ENCODE data around the gene AURKB. TPM values are rescaled to one million over a fixed set of nuclear protein-coding genes. Genes with fewer than 3 reads are reported as not detected.
A peak's percentile ranks its signal among the peaks of the same experiment; 100 is the strongest.

Gene AURKB
- total and polyA plus RNA-seq, 8 donors: 1.0 to 66.0 (median 9.5) TPM

DNA sequence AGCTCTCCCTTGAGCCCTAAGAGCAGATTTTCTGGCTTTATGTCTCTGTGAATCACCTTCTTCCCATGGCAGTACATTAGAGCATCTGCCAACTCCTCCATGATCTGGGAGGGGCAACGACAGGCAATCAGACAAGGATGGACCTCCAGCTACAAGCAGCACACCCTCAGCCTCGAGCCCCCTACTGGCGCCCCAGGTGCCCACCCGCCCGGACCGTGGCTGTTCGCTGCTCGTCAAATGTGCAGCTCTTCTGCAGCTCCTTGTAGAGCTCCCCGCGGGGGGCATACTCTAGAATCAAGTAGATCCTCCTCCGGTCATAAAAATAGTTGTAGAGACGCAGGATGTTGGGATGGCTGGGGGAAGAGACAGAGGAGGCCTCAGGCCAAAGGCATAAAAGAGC is 3.8 kb downstream of the AURKB start:
- intact Hi-C loops (cut with DNase I; ENCODE audit: low total_unique reads): no loop called here
- TF ChIP-seq, protein P1, sequence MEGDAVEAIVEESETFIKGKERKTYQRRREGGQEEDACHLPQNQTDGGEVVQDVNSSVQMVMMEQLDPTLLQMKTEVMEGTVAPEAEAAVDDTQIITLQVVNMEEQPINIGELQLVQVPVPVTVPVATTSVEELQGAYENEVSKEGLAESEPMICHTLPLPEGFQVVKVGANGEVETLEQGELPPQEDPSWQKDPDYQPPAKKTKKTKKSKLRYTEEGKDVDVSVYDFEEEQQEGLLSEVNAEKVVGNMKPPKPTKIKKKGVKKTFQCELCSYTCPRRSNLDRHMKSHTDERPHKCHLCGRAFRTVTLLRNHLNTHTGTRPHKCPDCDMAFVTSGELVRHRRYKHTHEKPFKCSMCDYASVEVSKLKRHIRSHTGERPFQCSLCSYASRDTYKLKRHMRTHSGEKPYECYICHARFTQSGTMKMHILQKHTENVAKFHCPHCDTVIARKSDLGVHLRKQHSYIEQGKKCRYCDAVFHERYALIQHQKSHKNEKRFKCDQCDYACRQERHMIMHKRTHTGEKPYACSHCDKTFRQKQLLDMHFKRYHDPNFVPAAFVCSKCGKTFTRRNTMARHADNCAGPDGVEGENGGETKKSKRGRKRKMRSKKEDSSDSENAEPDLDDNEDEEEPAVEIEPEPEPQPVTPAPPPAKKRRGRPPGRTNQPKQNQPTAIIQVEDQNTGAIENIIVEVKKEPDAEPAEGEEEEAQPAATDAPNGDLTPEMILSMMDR (IDR thresholded peaks at IDR 0.05): no peak
- TF ChIP-seq POLR2AphosphoS5 (IDR thresholded peaks at IDR 0.05) (no peak), EP300 (IDR thresholded peaks at IDR 0.05) (no peak), POLR2A (IDR thresholded peaks at IDR 0.05) (no peak)
- H3K4me3 ChIP-seq: no peak overlapping the region
- no peak overlapping the region for H3K27ac ChIP-seq
- no peaks in the 10 kb centered on the region for H3K27me3 ChIP-seq
- no peaks in the 10 kb centered on the region for H3K36me3 ChIP-seq
- H3K4me1 ChIP-seq: peaks cover 7 to 28% (median 14%) of the 10 kb centered on the region in 4 donors
- no peak for DNase-seq
- WGBS, 5 donors: 95 to 96% (median 96%) methylated on average over 12 of the region's 12 CpGs
- no peaks in the 10 kb centered on the region for H3K9me3 ChIP-seq

DNA sequence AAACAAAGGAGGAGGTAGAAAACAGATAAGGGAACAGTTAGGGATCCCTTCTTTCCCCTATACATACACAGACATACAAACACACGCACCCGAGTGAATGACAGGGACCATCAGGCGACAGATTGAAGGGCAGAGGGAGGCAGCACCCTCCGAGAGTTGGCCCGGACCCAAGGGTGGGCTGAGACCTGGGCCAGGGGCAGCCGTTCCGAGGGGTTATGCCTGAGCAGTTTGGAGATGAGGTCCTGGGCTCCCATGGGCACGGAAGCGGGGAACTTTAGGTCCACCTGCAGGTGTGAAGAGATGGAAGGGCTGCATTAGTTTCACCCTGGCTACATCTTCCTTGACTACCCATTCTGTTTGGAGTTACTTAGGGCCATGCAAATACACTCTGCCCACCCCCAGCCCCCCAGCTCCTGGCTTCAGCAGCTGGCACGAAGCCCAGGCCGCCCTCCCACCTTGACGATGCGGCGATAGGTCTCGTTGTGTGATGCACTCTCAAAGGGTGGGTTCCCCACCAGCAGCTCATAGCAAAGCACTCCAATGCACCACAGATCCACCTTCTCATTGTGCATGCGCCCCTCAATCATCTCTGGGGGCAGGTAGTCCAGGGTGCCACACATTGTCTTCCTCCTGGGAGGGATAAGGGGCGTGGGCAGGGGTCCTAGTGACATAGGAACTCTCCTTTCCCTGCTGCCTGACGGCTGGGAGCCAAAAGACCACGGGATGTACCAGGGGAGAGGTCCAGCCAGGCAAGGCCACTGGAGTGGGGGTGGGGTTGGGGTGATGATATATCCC is 5.4 kb downstream of the AURKB start:
- intact Hi-C loops (cut with DNase I; ENCODE audit: low total_unique reads): no loop called here
- Histone ChIP-seq H3K9me3 (no peaks in the 10 kb centered on the region), H3K27ac (no peak overlapping the region), H3K36me3 (no peaks in the 10 kb centered on the region), H3K4me3 (no peak overlapping the region), H3K4me1 (peaks cover 3 to 19% (median 9%) of the 10 kb centered on the region in 4 donors), H3K27me3 (no peaks in the 10 kb centered on the region)
- DNase-seq: no peak
- 85 to 91% (median 90%) methylated on average over 19 of the region's 19 CpGs for WGBS, 5 donors
- TF ChIP-seq, protein P1 (IDR thresholded peaks at IDR 0.05): no peak
- TF ChIP-seq EP300 (IDR thresholded peaks at IDR 0.05): no peak
- TF ChIP-seq POLR2AphosphoS5 (IDR thresholded peaks at IDR 0.05): no peak
- TF ChIP-seq POLR2A (IDR thresholded peaks at IDR 0.05): no peak

DNA sequence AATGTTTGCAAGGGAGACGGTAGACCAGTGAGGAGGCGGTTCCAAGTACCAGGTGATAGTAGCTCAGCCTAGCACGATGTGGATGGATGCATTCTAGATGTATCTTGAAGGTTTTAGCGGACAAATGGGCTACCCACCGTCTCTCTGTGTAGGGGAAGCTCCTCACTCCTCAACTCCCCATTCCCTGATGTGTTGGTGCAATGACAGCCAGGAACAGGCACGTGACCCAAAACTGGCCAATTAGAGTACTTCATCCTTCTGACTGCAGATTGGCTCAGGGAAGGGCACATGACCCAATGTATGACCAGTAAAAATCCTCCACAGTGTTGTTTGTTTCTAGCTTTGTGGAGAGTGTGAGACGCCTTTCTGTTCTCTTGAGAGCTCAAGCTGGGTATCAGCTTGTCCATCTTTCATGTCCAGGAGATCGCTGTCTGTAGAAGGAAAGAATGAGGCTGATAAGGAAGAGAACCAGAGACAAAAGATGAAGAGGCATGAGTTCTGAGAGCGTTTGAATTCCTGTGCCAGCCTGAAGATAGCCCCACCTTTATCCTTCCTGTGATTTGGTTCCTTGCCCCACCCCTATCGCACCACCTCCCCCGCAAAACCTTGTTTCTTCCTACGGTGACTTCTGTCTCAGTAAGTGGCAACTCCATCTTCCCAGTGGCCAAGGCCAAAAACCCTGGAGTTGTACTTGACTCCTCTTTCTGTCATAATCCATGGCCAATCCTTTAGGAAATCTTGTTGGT is 18.1 kb downstream of the AURKB start:
- H3K27me3 ChIP-seq: no peaks in the 10 kb centered on the region
- no peaks in the 10 kb centered on the region for H3K36me3 ChIP-seq
- intact Hi-C loops (cut with DNase I; ENCODE audit: low total_unique reads): no loop called here
- peak overlapping the region; percentile 66 to 84 (median 82) for H3K27ac ChIP-seq
- H3K4me3 ChIP-seq: peak overlapping the region; percentile 31 to 37 (median 34)
- TF ChIP-seq, protein P1 (IDR thresholded peaks at IDR 0.05): no peak
- TF ChIP-seq POLR2A (IDR thresholded peaks at IDR 0.05): peak in 1 of 4 donors; percentile 44
- TF ChIP-seq POLR2AphosphoS5 (IDR thresholded peaks at IDR 0.05): peak; percentile 48 to 79 (median 77)
- H3K4me1 ChIP-seq: peaks cover 35 to 50% (median 45%) of the 10 kb centered on the region in 4 donors
- peak; percentile 78 to 96 for DNase-seq
- H3K9me3 ChIP-seq: no peaks in the 10 kb centered on the region
- WGBS, 5 donors: 15 to 30% (median 18%) methylated on average over 11 to 12 of the region's 12 CpGs

DNA sequence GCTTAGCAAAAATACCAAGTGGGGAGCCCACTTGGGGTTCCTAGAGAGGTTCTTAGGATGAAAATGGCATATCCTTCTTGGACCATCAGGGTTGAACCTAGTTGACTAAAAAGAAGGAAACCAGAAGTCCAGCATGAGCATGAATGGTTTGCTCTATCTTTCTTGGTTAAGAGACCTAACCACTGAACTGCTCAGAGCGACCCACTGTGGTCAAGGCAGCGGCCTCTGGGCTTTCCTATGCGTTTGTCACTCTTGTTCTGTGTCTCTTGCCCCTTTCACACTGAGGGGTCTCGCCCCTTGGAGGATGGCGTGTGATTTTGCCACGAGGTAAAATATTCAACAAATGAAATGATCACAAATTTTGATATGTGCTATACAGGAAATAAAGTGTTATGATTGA is 19.9 kb downstream of the AURKB start:
- peak overlapping the region; percentile 50 to 99 (median 98) for H3K27ac ChIP-seq
- H3K36me3 ChIP-seq: no peaks in the 10 kb centered on the region
- no peak for DNase-seq
- TF ChIP-seq, protein P1 (IDR thresholded peaks at IDR 0.05): no peak
- TF ChIP-seq POLR2AphosphoS5 (IDR thresholded peaks at IDR 0.05): no peak
- H3K9me3 ChIP-seq: no peaks in the 10 kb centered on the region
- no peaks in the 10 kb centered on the region for H3K27me3 ChIP-seq
- WGBS, 5 donors: 30 to 48% (median 42%) methylated on average over 6 of the region's 6 CpGs
- peaks cover 35 to 63% (median 53%) of the 10 kb centered on the region in 4 donors for H3K4me1 ChIP-seq
- H3K4me3 ChIP-seq: peak overlapping the region in 3 of 4 donors; percentile 70 to 88 (median 72)
- intact Hi-C loops (cut with DNase I; ENCODE audit: low total_unique reads): no loop called here
